Activated T-helper 1 cell treated with anti-CD3 and anti-CD28 coated beads, Interleukin-2, amount 50 U/mL, for 16 hours (primary cell): ENCODE results near the gene KCNJ11.
"Not testable (repeated sequence)": the region's sequence is repeated elsewhere in the genome, so short reads cannot be mapped to it uniquely, and the experiment has no call there.

Experiments
- DNase-seq, 2 donors: peaks; one replicate each; pipeline ENCODE4 v3.0.0-alpha.2; 2020; ENCODE audit warnings: low read depth in 1 of 2, low spot score in 1 of 2

The KCNJ11 gene

DNA sequence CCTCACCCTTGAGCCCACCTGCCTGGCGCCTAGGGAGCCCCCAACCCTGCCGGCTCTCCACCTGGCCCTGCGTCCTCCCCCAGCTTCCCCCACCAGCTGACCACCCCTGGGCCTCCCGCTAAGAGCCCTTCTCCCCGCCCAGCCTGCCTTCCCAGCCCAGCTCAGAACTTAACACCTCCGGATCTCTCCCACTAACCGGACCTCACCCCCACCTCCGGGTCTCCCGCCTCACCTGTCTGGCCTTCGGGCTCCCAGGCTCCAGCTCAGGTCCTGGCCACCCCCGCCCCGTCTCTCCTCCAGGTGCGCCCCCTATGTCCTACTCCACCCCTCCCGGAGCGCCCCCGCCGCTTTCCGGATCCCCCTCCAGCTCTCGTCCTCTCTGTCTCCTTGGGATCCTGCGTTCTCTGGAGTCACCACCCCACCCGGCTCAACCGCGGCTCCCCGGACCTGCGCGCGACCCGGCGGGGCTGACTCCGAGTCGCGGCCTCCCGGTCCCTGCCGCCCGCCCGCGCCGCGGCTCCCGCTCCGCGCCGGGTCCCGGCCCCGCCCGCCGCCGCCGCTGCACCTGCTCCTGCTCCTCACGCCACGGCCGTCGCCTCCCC is at the start of gene KCNJ11:
TSS of gene KCNJ11 (minus strand) at position 51 of the 602 bp plus-strand sequence. CDS start 568 bp downstream, outside the sequence.
- DNase-seq, result no peak

GRCh38 chr11:17437366-17437765 is 48.9 kb upstream of the KCNJ11 start:
- no peak for DNase-seq

GRCh38 chr11:17434108-17434507 is 45.6 kb upstream of the KCNJ11 start:
- DNase-seq, result no peak

- DNase-seq, result no peak
These were observed 43.5 kb upstream of the KCNJ11 start for GRCh38 chr11:17432002-17432401.

DNA sequence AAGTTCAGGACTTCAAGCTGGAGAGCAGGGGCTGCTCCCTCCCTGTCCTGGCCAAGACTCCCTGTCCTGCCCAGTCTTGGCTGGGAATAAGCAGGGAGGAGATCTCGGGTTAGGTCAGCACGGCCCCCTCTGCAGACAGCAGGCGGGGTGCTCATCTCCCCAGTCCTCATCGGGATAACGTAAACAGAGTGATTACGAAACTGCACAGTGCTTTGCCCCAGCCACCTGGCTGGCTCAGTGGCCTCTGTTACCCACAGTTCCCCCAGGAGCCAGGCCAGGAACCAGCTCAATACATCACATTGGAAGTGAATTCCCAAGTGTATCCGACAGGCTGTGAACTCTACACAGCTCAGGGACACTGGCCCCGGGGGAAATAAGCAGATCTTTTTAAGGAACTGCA is 42.7 kb upstream of the KCNJ11 start:
- DNase-seq, result no peak

DNA sequence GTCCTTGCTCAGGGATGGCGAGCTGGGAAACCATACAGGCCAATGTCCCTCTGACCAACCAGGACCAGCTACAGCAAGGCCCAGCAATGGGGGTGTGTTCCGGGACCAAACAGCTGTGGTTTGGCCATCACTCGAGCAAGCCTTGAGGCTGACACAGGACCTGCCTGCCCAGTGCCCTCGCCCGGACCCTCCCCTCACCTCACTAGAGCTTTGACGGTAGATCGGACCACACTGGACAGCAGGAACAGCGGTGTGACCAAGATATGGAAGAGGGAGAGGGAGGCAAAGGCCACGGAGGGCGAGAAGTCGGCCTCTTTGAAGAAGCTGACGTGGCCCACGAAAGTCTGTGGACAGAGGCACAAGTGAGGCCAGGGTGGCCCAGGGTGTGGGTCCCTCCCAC is 42.2 kb upstream of the KCNJ11 start:
- DNase-seq, result no peak

DNA sequence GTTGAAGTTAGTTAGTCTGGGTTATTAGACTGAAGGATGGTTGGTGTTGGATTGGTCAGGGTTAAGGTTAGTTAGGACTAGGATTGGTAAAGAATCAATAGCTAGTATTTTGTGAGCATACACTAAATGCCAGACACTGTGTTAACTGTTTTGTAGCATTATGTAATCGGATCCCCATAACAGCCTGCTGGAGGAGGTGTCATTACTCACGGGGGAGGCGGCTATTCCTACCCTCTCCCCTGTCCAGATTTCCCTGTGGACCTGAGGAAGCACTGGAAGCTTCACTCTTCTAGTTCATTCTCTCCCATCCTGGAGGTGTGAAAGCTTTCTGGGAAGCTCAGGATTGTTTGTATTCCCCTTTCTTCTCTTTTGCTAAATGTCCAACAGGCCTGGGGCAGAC is 40.5 kb upstream of the KCNJ11 start:
- DNase-seq, result no peak

DNA sequence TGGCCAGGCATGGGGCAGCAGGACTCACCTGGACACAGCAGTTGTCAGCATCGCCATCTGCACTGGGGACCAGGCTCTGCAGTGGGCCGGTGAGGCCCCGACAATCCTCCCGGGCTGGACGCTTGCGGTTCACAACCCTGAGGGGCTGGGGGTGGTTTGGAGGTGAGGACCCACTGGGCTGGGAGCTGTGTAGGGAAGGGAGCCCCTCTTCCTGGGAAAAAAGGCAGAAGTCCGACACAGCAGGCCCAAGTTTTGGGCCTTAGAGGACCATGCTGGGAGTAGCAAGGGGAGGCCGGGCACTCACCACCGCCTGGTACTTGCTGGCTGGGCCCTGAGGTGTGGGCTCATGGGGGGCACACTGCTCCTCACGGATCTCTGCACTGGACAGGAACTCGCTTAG is 39.8 kb upstream of the KCNJ11 start:
- no peak for DNase-seq

- DNase-seq, result not testable (repeated sequence)
These were observed 37.8 kb upstream of the KCNJ11 start for GRCh38 chr11:17426233-17426632.

DNA sequence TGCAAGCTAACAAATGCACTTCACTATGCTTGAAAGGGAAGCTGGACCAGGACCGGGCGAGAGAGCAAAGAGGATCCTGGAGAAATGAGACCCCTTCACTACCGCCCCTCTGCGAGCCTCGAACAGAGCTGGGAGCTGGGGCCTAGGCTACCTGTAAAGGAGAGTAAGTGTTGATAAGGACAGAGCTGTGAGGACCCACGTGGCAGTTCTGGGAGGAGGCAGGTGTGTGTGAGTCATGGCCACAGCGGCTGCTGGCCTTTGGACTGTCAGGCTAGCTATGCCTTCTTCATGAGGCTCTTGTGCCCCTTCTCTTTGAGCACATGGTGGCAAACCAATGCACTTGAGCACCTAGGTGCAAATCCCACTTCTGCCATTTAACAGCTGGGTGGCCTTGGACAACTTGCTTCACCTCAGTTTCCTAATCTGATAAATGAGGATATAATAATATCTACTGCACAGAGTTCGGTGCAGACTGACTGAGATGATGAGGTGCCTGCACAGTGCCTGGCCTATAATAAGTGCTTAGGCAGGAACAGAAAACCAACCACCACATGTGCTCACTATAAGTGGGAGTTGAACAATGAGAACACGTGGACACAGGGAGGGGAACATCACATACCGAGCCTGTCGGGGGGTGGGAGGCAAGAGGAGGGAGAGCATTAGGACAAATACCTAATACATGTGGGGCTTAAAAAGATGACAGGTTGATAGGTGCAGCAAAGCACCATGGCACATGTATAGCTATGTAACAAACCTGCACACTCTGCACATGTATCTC is 35.3 kb upstream of the KCNJ11 start:
- no peak for DNase-seq

DNA sequence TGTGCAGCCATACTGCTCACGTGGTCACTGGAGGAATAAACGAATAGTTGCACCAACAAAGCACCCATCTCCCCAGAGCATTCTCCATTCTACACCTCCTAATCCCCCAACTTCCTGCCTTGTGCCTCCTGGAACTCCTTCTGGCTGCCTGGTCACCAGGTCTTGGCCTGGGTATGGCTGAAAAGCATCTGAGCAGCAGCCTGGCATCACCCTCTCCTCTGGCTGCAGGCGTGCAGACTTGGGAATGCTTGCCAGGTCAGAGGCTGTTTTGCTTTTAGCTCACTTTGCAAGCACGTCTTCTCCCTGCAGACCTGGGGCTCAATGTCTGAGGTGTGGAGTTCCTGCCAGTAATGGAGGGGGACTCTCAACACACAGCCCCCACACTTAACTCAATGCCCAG is 33.3 kb upstream of the KCNJ11 start:
- DNase-seq, result no peak

GRCh38 chr11:17418444-17419081 is 30.1 kb upstream of the KCNJ11 start:
- DNase-seq, result no peak

GRCh38 chr11:17416492-17416891 is 28.0 kb upstream of the KCNJ11 start:
- no peak for DNase-seq

- no peak for DNase-seq
These were observed 27.2 kb upstream of the KCNJ11 start for GRCh38 chr11:17415523-17416104.

DNA sequence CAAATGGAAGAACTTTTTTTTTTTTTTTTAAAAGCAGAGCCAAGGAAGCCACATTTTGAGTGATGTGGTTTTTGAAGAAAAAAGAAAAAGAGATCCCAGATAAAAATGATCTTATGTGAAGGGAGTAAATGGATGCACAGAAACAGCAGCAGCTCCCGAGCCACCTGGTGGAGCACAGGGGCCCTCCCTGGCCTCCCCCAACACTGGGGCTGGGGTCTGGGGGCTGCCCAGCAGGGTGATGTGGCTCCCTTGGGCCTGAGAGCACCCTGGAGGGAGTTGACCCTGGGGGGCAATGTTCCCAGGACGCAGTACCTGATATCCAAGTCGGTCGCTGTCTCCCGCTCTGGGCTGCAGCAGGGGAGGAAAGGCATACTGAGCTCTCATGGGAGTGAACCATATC is 26.5 kb upstream of the KCNJ11 start:
- no peak for DNase-seq

GRCh38 chr11:17414317-17414737 is 25.9 kb upstream of the KCNJ11 start:
- DNase-seq, result no peak

GRCh38 chr11:17413414-17414316 is 25.2 kb upstream of the KCNJ11 start:
- DNase-seq, result no peak

DNA sequence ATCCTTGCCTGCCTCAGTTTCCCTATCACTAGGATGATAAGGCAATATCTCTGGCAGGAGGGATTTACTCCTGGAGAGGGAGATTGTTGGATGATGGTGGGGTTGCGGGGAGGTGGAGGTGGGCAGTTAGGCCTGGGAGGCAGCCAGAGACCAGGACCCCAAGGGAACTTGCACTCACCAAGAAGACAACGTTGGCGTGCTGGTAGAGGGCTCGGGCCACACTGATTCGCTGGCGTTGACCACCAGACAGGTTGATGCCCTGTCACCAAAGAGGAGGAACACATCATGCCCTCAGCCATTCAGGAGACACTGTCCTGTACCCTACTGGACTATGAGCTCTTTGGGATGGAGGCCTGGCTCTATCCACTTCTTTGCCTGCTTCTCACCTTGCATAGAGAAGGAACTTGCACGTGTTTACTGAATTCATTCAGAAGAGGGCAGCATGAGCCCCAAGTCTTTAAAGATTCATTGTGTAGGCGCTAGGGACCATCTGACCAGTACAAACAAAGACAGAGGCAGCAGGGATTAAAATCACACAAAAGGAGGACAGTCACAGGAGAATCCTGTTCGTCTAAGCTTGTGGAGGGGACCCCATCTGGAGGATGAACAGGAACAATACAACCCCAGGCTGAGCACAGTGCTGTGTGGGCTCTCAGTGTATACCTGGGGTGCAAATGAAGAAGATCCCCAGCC is 24.2 kb upstream of the KCNJ11 start:
- no peak for DNase-seq

DNA sequence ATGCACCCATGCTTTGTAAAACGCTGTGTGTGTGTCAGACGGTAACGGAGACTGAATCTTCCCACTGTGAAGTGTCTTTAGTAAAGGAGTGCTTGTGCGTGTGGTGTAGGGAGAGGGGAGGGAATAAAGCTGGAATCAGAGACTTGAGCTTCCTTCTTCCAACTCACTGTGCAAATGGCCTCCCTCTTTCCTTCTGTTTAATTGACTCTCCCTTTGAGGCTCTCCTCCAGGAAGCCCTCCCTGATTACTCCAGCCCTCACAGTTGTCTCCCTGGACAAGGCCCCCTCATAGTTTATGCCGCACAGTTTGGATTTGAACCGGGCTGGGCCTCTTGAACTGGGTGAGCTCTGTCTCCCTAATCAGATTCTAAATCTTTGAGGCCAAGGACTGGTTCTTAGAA is 23.0 kb upstream of the KCNJ11 start:
- no peak for DNase-seq

GRCh38 chr11:17410606-17411379 is 22.3 kb upstream of the KCNJ11 start:
- DNase-seq, result no peak
